Motor neuron (in vitro differentiated cells): ENCODE measurements around the gene TPD52L1. TPM values are rescaled to one million over a fixed set of nuclear protein-coding genes. Genes with fewer than 3 reads are reported as not detected.
A peak's percentile ranks its signal among the peaks of the same experiment; 100 is the strongest.

Experiments
- ATAC-seq, 8 experiments: fragments of 200-7000 bp; cut with Tn5 transposase; replicated peaks in 6 of 8; 2 replicates each; pipeline ENCODE4 v1.8.0; 2021; ENCODE audit warnings: mild to moderate bottlenecking in 8 of 8, moderate library complexity in 8 of 8
- H3K27ac ChIP-seq, 2 donors: fragments of 250-450 bp; sonication (Bioruptor Pico); 2 replicates each; pipeline ENCODE4 v1.9.0; 2021; ENCODE audit warnings: antibody characterized with exemption in 2 of 2, mild to moderate bottlenecking in 2 of 2, moderate library complexity in 1 of 2
- H3K4me1 ChIP-seq, 2 donors: fragments of 250-450 bp; sonication (Bioruptor Pico); replicated peaks in 1 of 2; 2 replicates each; pipeline ENCODE4 v1.6.1; 2021; ENCODE audit warnings: antibody characterized with exemption in 2 of 2, mild to moderate bottlenecking in 2 of 2, moderate library complexity in 1 of 2
- H3K4me3 ChIP-seq, 5 donors: fragments of 250-450 bp; sonication (Bioruptor Pico); 2 replicates each; pipeline ENCODE4 v1.9.0; 2021; ENCODE audit warnings: antibody characterized with exemption in 5 of 5, mild to moderate bottlenecking in 5 of 5, moderate library complexity in 4 of 5
- WGBS, 10 experiments: fragments of 450-650 bp; shearing (Covaris generic); methylation state at CpG; one replicate each; pipeline ENCODE4 v1.0.0; 2022; 5-methylcytosine and 5-hydroxymethylcytosine counted together
- in situ Hi-C, 9 experiments: fragments of 400-800 bp; cut with MboI; loops; one replicate each; pipeline ENCODE4 v1.15.0; 2021; ENCODE audit warnings: low sequenced_read_pairs in 9 of 9, low pct_unique_long_range_greater_than_20kb in 2 of 9; ENCODE audit not compliant: unreplicated experiment in 9 of 9
- total RNA-seq, 8 experiments: library from RNA; unstranded; fragments of 300-600 nt; gene quantifications; 2 replicates each; pipeline versions ENCODE4 v1.2.3 to v1.2.4, GENCODE V29; 2022

TPD52L1 gene
- total RNA-seq, 8 experiments from 2014 or later: 3.8 to 638 (median 26.5) TPM

DNA sequence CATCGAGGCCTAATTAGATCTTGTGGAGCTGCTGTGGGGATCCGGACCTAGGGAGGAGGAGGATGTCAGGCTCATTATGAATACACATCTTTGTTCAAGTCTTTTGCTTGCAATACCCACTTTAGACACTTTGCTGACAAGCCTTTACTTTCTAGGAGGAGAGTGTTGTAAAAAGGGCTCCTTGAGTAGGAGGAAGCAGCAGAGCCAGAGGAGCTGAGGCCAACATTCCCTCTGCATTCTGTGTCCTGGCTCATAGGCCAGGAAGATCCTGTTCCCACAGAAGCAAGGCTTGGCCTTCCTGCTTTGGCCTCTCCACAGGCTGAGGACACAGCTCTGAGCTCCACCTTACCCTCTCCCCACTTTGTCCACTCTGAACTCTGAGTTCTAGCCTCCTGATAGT is 67.1 kb downstream of the TPD52L1 start:
- H3K4me3 ChIP-seq: no peak overlapping the region
- 0 to 85% (median 59%) methylated on average over 1 to 2 of the region's 2 CpGs; no CpG with 5 or more reads in 3 of the 10 experiments for WGBS, 10 experiments
- ATAC-seq: peak in 1 of 8 experiments; percentile 21
- in situ Hi-C loops: no loop called here
- H3K4me1 ChIP-seq: peaks cover 0 to 9% of the 10 kb centered on the region in 2 donors
- H3K27ac ChIP-seq: no peak overlapping the region

DNA sequence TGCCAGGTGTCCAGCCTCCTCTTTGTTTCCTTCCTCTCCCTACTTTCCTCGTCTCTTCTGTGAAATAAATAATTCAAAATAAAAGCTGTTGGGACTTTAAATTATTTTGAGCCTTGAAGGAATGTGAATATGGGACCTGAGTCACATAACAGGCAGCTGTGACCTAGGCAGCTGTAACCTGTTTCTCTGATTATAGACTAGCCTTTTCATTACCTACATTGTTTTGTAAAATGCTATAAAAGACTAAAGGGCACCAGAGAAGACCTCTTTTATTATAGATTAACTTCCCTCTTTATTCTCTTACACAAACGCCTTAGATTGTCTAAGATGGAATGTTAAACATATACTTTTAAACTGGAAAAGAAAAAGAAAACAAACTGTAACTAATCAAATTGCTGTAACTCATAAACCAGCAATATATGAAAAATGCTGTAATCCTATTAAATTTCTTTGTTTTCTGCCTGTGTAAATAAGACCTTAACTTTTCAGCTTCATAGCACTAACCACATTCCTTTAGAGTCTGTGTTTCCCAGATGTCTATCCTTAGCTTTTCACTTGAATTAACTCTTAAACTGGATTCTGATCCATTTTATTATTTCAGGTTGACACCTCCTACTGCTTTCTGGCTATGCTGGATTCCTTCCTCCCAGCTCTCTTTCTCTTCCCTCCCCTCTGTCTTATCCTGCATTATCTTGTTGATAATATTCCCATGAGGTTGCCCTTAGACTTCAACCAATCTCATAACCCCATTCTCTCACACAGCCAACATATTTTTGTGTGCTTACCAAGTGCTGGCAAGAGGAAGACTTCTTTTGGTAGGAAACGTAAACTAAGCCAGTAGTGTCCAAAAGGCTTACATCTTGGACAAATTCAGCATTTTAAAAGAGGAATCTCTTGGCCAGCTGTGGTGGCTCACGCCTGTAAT is 69.2 kb downstream of the TPD52L1 start:
- WGBS, 10 experiments: 17 to 89% (median 61%) methylated on average over 1 to 4 of the region's 4 CpGs
- no peak for ATAC-seq
- Histone ChIP-seq H3K4me1 (peaks cover 0 to 9% of the 10 kb centered on the region in 2 donors), H3K27ac (no peak overlapping the region), H3K4me3 (no peak overlapping the region)
- in situ Hi-C loops: no loop called here

DNA sequence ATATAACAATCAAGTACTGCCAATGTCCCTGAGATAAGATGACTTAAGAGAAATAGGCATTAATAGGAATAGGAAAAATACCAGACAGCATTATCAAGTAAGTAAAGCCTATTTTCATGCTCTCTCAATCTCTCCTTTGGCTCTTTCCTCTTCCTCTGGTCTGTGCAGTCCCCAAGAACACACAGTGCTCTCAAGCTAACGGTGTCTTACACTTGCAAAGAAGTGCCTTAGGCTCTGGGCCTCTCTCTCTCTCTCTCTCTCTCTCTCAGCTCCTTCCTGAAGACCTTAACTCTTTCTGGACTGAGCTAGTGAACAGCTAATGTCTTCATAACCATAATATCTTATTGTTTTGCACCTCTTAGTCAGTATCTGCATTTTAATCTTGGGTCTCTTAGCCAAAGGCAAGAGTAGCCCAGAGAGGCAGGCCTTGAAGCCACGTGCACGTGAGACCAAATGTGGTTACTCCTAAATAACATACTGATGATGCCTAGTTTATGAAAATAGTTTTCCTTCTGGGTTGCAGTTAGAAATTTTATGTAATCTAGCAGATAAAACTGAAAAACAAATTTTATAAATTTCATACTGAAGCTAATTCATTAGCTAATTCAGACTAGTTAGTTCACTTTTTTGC is 70.8 kb downstream of the TPD52L1 start:
- Histone ChIP-seq H3K4me3 (no peak overlapping the region), H3K27ac (no peak overlapping the region), H3K4me1 (peaks cover 0 to 3% of the 10 kb centered on the region in 2 donors)
- in situ Hi-C loops: no loop called here
- peak in 2 of 8 experiments; percentile 51 to 66 for ATAC-seq
- 0 to 100% (median 79%) methylated on average over 1 to 3 of the region's 3 CpGs; no CpG with 5 or more reads in 1 of the 10 experiments for WGBS, 10 experiments

DNA sequence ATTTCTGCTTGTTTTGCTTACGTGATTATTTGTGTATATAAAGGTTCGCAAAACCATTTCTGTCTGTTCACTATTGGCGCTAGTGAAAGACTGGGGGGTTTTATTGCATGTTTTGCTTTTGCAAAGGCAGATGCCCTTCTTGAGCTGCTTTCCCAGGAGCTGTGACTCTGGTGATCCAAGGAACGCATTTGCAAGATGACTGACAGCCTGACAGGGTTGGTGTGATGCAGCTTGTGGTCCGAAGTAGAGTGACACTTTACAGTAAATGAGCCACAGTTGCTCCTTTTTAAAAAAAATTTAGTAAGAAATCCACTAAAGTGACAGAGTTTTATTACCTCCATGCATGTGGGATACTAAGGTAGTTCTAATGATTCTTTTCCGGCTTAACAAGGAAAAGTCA is 73.7 kb downstream of the TPD52L1 start:
- 75 to 100% (median 93%) methylated on average over 1 to 6 of the region's 6 CpGs for WGBS, 10 experiments
- no peak overlapping the region for H3K4me3 ChIP-seq
- no peak for ATAC-seq
- no peak overlapping the region for H3K27ac ChIP-seq
- in situ Hi-C loops: no loop called here
- H3K4me1 ChIP-seq: no peaks in the 10 kb centered on the region

DNA sequence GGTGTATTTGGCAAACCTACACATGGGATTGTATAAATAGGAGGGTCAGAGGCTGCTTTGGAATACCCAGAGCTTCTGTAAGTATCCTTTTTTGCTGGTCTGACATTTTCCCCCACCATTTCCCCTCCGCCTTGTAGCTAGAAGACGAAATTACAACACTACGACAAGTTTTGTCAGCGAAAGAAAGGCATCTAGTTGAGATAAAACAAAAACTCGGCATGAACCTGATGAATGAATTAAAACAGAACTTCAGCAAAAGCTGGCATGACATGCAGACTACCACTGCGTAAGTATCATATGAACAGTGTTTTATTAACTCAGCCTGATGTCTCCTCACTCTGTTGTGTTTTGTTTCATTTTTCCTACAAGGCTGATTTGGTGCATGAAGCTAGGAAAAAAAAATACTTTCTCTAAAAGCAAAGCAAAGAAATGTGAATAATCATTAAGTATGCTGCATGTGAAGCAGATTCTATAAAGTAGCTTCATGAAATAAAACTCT is 75.5 kb downstream of the TPD52L1 start:
- 44 to 82% (median 69%) methylated on average over 3 to 6 of the region's 6 CpGs; no CpG with 5 or more reads in 2 of the 10 experiments for WGBS, 10 experiments
- in situ Hi-C loops: no loop called here
- Histone ChIP-seq H3K27ac (no peak overlapping the region), H3K4me1 (peaks cover 0 to 4% of the 10 kb centered on the region in 2 donors), H3K4me3 (no peak overlapping the region)
- ATAC-seq: no peak

DNA sequence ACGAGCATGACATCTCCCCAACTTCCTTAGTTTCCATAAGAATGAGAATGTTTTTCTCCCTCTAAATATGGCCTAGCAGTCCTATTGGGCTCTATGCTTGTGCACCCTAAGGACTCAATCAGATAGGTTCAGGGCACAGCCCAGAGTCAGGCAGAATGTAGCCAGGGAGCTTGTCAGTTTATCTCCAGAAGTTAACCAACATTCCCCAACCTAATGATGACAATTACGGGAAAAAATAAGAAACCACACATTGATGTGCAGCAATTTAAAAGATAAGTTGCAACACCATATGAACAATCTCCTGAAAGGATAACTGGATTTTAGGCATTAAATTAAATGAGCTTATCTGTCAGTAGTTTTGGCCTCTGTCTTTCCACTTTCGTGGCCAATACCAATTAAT is 77.1 kb downstream of the TPD52L1 start:
- Histone ChIP-seq H3K27ac (no peak overlapping the region), H3K4me1 (peaks cover 0 to 4% of the 10 kb centered on the region in 2 donors), H3K4me3 (no peak overlapping the region)
- no peak for ATAC-seq
- 29 to 95% (median 75%) methylated on average over 1 to 3 of the region's 3 CpGs; no CpG with 5 or more reads in 1 of the 10 experiments for WGBS, 10 experiments
- in situ Hi-C loops: no loop called here

DNA sequence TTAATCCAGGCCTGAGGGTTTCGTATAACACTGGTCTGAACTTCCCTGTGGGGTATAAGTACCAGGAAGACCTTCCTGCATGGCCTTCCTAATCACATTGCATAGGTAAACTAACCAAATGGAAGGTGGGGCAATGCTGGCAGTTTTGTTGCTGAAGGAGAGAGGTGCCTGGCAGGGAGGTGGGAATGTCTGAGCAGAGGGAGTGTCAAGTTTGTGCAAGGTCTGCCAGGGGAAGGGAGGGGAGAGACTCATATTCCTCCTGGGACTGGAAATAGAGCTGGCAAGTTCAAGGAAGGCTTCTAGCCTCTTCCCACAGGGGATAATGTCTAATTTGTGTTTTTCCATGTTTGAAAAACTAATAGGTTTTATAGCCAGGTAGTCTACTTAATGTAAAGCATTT is 77.6 kb downstream of the TPD52L1 start:
- Histone ChIP-seq H3K4me1 (peaks cover 0 to 4% of the 10 kb centered on the region in 2 donors), H3K27ac (no peak overlapping the region), H3K4me3 (no peak overlapping the region)
- WGBS, 10 experiments: 86 to 100% (median 100%) methylated on average over 1 of the region's 1 CpG; no CpG with 5 or more reads in 7 of the 10 experiments
- ATAC-seq: peak in 3 of 8 experiments; percentile 23 to 68 (median 59)
- in situ Hi-C loops: no loop called here

DNA sequence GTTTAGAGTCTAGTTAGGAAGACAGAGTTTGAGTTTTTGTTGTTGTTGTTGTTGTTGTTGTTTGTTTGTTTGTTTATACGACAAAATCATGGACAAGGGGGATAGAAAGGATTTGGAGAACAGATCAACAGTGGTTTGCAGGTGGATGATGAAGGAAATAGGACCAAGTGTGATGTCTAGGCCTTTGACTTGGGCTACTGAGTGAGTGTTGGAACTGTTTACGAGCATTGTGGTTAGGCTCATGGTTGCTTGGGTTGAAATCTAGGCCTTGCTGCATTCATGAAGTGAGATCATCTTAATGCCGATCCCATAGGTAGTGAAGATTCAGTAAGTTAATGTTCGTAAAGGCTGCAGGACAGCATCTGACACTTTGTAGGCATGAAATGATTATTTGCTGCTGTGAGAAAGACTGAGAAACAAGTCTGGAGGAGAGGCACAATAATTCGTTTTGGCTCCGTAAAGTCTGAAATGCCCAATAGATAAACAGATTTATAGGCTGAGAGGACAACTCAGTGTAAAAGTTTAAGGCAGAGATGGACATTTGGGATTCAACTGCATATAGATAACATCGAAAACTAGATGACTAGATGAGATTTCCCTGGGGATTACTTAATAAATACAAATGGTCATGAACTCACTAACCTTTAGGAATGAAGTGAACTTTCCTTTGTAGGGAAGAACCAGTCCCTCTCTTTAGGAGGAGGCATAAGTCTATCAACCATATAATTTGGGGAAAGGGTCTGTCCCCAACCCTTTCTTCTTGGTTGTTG is 78.2 kb downstream of the TPD52L1 start:
- Histone ChIP-seq H3K27ac (no peak overlapping the region), H3K4me3 (no peak overlapping the region), H3K4me1 (peaks cover 0 to 4% of the 10 kb centered on the region in 2 donors)
- 54 to 100% (median 92%) methylated on average over 1 to 7 of the region's 7 CpGs for WGBS, 10 experiments
- in situ Hi-C loops: no loop called here
- no peak for ATAC-seq

DNA sequence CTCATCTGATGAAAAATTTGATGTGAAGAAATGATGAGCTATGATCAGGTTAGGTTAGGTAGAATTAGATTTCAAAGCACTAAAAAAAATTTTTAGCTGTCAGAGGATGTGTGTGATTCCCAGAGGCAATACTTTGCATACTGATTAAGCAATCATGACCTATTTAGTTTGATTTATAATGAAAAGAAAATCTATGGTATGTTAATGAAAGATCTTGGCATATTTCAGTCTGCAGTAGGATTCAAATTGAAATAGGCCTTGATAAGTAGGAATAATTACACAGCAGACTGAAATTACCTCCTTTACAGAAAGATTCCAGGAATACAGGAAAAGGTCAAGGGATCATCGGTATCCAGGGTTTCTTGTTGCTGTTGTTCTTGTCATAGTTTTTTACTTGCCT is 78.9 kb downstream of the TPD52L1 start:
- peak in 3 of 8 experiments; percentile 17 to 61 (median 58) for ATAC-seq
- Histone ChIP-seq H3K27ac (no peak overlapping the region), H3K4me3 (no peak overlapping the region), H3K4me1 (peaks cover 0 to 4% of the 10 kb centered on the region in 2 donors)
- 50 to 100% (median 94%) methylated on average over 1 of the region's 1 CpG; no CpG with 5 or more reads in 2 of the 10 experiments for WGBS, 10 experiments
- in situ Hi-C loops: no loop called here

DNA sequence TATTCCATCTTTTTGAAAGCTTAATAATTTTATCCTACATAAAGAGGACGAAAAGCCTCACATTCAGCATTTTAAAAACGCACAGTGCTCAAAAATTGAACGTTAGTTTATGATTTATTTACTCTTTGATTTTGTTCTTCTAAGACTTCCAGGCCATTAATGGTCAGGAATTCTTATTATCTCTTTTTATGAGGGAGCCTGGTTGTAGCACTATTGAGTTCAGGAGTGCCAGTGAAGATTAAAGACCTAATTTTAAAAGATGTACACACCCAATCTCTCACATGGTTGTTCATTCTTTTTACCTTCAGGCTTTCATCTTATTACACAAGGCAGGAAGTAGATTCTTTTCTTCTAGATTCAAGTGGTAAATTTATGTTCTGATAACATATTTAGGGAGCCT is 79.6 kb downstream of the TPD52L1 start:
- Histone ChIP-seq H3K4me3 (no peak overlapping the region), H3K27ac (no peak overlapping the region), H3K4me1 (peaks cover 0 to 4% of the 10 kb centered on the region in 2 donors)
- no peak for ATAC-seq
- in situ Hi-C loops: no loop called here
- 27 to 100% (median 83%) methylated on average over 2 to 3 of the region's 3 CpGs; no CpG with 5 or more reads in 1 of the 10 experiments for WGBS, 10 experiments

DNA sequence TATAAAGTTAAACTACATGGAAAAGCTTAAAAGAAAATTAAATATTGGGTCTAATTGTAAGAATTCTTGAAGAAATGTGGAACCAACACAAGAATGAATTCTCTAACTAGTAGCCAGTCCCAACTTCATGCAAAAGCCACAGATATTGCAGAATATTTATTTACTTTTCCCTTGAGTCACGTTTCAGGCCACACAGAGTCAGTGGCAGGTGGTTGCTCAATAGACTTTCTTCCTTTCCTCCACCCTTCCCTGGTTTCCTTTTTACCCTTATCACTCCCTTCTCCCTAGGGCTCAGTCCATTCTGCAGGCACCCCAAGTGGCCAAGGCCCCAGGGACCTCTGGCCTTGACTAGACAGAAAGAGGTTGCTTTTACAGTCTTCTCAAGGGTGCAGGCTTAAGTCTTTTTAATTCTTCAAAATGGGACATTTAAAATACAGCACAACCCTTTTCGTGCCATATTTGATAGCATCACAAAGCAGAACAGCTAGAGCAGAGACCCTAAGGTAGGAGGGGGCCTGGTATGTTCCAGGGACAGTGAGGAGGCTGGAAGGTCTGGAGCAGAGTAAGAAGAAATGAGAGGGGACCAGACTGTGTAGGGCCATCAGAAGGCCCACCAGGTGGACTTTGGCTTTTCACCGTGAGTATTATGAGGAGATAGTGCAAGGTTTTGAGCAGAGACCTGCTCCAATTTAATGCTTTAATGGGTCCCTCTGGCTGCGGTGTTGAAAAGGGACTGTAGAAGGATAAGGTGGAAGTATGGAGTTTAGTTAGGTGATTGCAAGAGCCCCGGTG is 83.2 kb downstream of the TPD52L1 start:
- in situ Hi-C loops: no loop called here
- no peak for ATAC-seq
- Histone ChIP-seq H3K4me3 (no peak overlapping the region), H3K27ac (no peak overlapping the region), H3K4me1 (peaks cover 0 to 4% of the 10 kb centered on the region in 2 donors)
- 49 to 95% (median 76%) methylated on average over 1 to 5 of the region's 5 CpGs for WGBS, 10 experiments

DNA sequence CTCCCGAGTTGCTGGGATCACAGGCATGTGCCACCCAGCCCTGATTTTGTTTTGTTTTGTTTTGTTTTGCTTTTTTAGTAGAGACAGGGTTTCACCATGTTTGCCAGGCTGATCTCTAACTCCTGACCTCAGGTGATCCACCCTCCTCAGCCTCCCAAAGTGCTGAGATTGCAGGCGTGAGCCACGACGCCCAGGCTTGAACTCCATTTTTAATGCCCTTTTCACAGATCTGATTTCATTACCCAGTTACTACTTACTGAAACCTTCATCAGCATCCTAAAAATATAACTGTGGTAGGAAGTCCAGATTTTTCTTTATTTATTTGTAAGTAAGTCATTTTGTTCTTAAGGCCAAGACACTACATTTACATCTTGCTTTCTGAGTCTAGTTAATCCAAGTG is 84.2 kb downstream of the TPD52L1 start:
- 80 to 100% (median 95%) methylated on average over 1 to 4 of the region's 4 CpGs; no CpG with 5 or more reads in 1 of the 10 experiments for WGBS, 10 experiments
- Histone ChIP-seq H3K27ac (no peak overlapping the region), H3K4me3 (no peak overlapping the region), H3K4me1 (no peaks in the 10 kb centered on the region)
- in situ Hi-C loops: no loop called here
- no peak for ATAC-seq
